Breast epithelium (tissue), 3 donors: ENCODE results near the gene C1orf232.

Experiments used
- CTCF ChIP-seq, 3 donors: fragments of 450-650 bp; IDR thresholded peaks; one replicate each; pipeline ENCODE4 v1.5.1; 2016 to 2017; ENCODE audit warnings: antibody characterized with exemption in 3 of 3, mild to moderate bottlenecking in 3 of 3, moderate library complexity in 3 of 3
- POLR2A ChIP-seq: fragments of 450-650 bp; IDR thresholded peaks from one replicate; pipeline ENCODE4 v1.6.1; 2016; ENCODE audit warnings: antibody characterized with exemption, mild to moderate bottlenecking, moderate library complexity

GRCh38 chr1:26124418-26125331 lies 44.1 kb downstream of the C1orf232 start:
- TF ChIP-seq CTCF (IDR thresholded peaks at IDR 0.05), result no peak
- no peak for TF ChIP-seq POLR2A
